Keratinocyte (primary cell): ENCODE measurements around the gene CIP2A. TPM values are rescaled to one million over a fixed set of nuclear protein-coding genes. Genes with fewer than 3 reads are reported as not detected.

Experiments used
- DNase-seq: peaks from one replicate; pipeline ENCODE4 v3.0.0-alpha.2; 2011; ENCODE audit warnings: low read depth, missing footprints, low spot score
- FAIRE-seq: peaks from 2 replicates; lab custom pipeline; 2011; peaks lifted over from hg19 to GRCh38; lab: Jason Lieb, UNC
- H2AFZ ChIP-seq: 2 replicates; pipeline ENCODE4 v1.6.0; 2012; ENCODE audit warnings: low read length, control low read depth, inconsistent platforms; ENCODE audit not compliant: control insufficient read depth
- H3K27ac ChIP-seq: 2 replicates; pipeline ENCODE4 v1.5.1; 2011; ENCODE audit warnings: low read length; ENCODE audit not compliant: control insufficient read depth, insufficient read depth
- H3K27me3 ChIP-seq: 3 replicates; pipeline ENCODE4 v1.6.0; 2011; ENCODE audit warnings: low read length; ENCODE audit not compliant: control insufficient read depth, insufficient read depth; ENCODE audit errors: extremely low read depth
- H3K36me3 ChIP-seq, 2 experiments: 2 replicates in 1 of 2; 3 replicates in 1 of 2; pipeline ENCODE4 v1.5.1; 2011; ENCODE audit warnings: low read length in 2 of 2, mild to moderate bottlenecking in 1 of 2; ENCODE audit not compliant: control insufficient read depth in 2 of 2, insufficient read depth in 2 of 2; ENCODE audit errors: extremely low read depth in 1 of 2
- H3K4me1 ChIP-seq: 3 replicates; pipeline ENCODE4 v1.5.1; 2011; ENCODE audit warnings: low read length; ENCODE audit not compliant: control insufficient read depth, insufficient read depth; ENCODE audit errors: extremely low read depth
- H3K4me2 ChIP-seq: 3 replicates; pipeline ENCODE4 v1.6.0; 2011; ENCODE audit warnings: low read depth, low read length; ENCODE audit not compliant: control insufficient read depth, insufficient read depth; ENCODE audit errors: extremely low read depth
- H3K4me3 ChIP-seq, 3 experiments: fragments of 200-600 bp in 1 of 3; sonication (generic) in 1 of 3; 2 replicates in 2 of 3; 3 replicates in 1 of 3; pipeline ENCODE4 v1.5.1; 2011 to 2016; ENCODE audit warnings: low read length in 3 of 3, mild to moderate bottlenecking in 3 of 3, control low read depth in 2 of 3, inconsistent platforms in 1 of 3, low read depth in 1 of 3, mixed read lengths in 1 of 3, mixed run types in 1 of 3, moderate library complexity in 1 of 3; ENCODE audit not compliant: control insufficient read depth in 2 of 3, insufficient read depth in 2 of 3; ENCODE audit errors: extremely low read depth in 1 of 3
- H3K79me2 ChIP-seq: 2 replicates; pipeline ENCODE4 v1.6.0; 2012; ENCODE audit warnings: low read length; ENCODE audit not compliant: control insufficient read depth, insufficient read depth
- H3K9ac ChIP-seq: 3 replicates; pipeline ENCODE4 v1.6.0; 2011; ENCODE audit warnings: low read length; ENCODE audit not compliant: control insufficient read depth, insufficient read depth; ENCODE audit errors: extremely low read depth
- H3K9me1 ChIP-seq: 3 replicates; pipeline ENCODE4 v1.6.0; 2011; ENCODE audit warnings: low read length; ENCODE audit not compliant: control insufficient read depth, insufficient read depth; ENCODE audit errors: extremely low read depth
- H3K9me3 ChIP-seq: 2 replicates; pipeline ENCODE4 v1.5.1; 2012; ENCODE audit warnings: low read depth, low read length; ENCODE audit not compliant: control insufficient read depth
- H4K20me1 ChIP-seq: 3 replicates; pipeline ENCODE4 v1.6.0; 2011; ENCODE audit warnings: low read length; ENCODE audit not compliant: control insufficient read depth, insufficient read depth; ENCODE audit errors: extremely low read depth
- EZH2 ChIP-seq: IDR thresholded peaks from one replicate; pipeline ENCODE4 v1.6.1; 2012; ENCODE audit warnings: inconsistent platforms, mild to moderate bottlenecking, low read length, moderate library complexity
- dilution Hi-C: fragments of 300-500 bp; cut with MboI; formaldehyde crosslinking; loops from one replicate; pipeline ENCODE4 v1.7.0; 2020; ENCODE audit warnings: low sequenced_read_pairs; ENCODE audit not compliant: extremely low pct_ligation_motif_present
- polyA plus RNA-seq, 5 experiments: library from polyadenylated mRNA; depleted of rRNA in 3 of 5; stranded (reverse) in 3 of 5; stranded (forward) in 1 of 5; unstranded in 1 of 5; fragments of >200 nt; gene quantifications; 1 replicate in 1 of 5; 2 replicates in 3 of 5; 3 replicates in 1 of 5; pipeline versions ENCODE4 v1.2.1 to v1.2.3, GENCODE V29; 2011 to 2012; ENCODE audit warnings: missing spikeins in 2 of 5, low read depth in 1 of 5, low replicate concordance in 1 of 5
- TF ChIP-seq, protein P1 (sequence below), 3 experiments: IDR thresholded peaks in 1 of 3; conservative IDR thresholded peaks in 1 of 3; optimal IDR thresholded peaks in 1 of 3; 2 replicates in 2 of 3; 3 replicates in 1 of 3; pipeline versions ENCODE3 to v1.5.1; 2011; ENCODE audit warnings: low read length in 3 of 3, mild to moderate bottlenecking in 3 of 3, moderate library complexity in 2 of 3, control low read depth in 1 of 3, inconsistent platforms in 1 of 3; ENCODE audit not compliant: insufficient read depth in 2 of 3; ENCODE audit errors: extremely low read depth in 1 of 3

The CIP2A gene
- polyA plus RNA-seq, 1 donor (not counting 4 experiments of a cell fraction or from before 2014, with no cell fraction given): 9.9 TPM

DNA sequence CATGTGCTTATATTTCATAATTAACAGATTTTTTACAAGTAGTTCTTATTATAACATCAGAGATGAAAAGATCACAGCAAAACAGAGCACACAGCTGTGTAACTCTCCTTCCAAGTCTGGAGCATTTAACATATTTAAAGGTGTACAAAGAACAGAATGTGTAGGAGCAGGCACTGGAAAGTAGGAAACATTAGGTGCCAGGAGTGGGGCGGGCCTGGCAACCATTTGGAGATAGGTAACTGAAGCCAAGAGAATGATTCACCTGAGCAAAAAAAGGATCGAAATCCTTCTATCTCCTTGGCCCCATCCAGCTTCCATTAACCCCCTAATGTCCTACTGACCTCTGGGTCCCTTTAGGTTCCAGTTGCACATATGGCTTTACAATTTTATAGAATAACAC lies 76.6 kb downstream of the CIP2A start:
- no peak overlapping the region for H3K27ac ChIP-seq
- no peak overlapping the region for H2AFZ ChIP-seq
- no peak overlapping the region for H3K9ac ChIP-seq
- H3K9me3 ChIP-seq: no peaks in the 10 kb centered on the region
- dilution Hi-C loops: no loop called here
- H4K20me1 ChIP-seq: no peaks in the 10 kb centered on the region
- no peak overlapping the region for H3K4me3 ChIP-seq
- H3K9me1 ChIP-seq: no peaks in the 10 kb centered on the region
- no peaks in the 10 kb centered on the region for H3K79me2 ChIP-seq
- no peaks in the 10 kb centered on the region for H3K27me3 ChIP-seq
- no peaks in the 10 kb centered on the region for H3K4me1 ChIP-seq
- H3K4me2 ChIP-seq: no peak overlapping the region
- FAIRE-seq (no peak), DNase-seq (no peak)
- no peaks in the 10 kb centered on the region for H3K36me3 ChIP-seq
- TF ChIP-seq, protein P1, sequence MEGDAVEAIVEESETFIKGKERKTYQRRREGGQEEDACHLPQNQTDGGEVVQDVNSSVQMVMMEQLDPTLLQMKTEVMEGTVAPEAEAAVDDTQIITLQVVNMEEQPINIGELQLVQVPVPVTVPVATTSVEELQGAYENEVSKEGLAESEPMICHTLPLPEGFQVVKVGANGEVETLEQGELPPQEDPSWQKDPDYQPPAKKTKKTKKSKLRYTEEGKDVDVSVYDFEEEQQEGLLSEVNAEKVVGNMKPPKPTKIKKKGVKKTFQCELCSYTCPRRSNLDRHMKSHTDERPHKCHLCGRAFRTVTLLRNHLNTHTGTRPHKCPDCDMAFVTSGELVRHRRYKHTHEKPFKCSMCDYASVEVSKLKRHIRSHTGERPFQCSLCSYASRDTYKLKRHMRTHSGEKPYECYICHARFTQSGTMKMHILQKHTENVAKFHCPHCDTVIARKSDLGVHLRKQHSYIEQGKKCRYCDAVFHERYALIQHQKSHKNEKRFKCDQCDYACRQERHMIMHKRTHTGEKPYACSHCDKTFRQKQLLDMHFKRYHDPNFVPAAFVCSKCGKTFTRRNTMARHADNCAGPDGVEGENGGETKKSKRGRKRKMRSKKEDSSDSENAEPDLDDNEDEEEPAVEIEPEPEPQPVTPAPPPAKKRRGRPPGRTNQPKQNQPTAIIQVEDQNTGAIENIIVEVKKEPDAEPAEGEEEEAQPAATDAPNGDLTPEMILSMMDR (optimal IDR thresholded peaks at IDR 0.05 in 1 of 3, IDR thresholded peaks at IDR 0.05 in 1 of 3, conservative IDR thresholded peaks at IDR 0.05 in 1 of 3; ENCODE audit: extremely low read depth in 1 of 3, insufficient read depth in 2 of 3, low read length in 3 of 3): no peak
- TF ChIP-seq EZH2: no peak

GRCh38 chr3:108511490-108511889 lies 77.7 kb downstream of the CIP2A start:
- Histone ChIP-seq H4K20me1 (no peaks in the 10 kb centered on the region), H3K36me3 (no peaks in the 10 kb centered on the region), H3K4me2 (no peak overlapping the region), H3K4me3 (no peak overlapping the region), H3K27ac (no peak overlapping the region), H2AFZ (no peak overlapping the region), H3K9me3 (no peaks in the 10 kb centered on the region), H3K9me1 (no peaks in the 10 kb centered on the region), H3K79me2 (no peaks in the 10 kb centered on the region), H3K9ac (no peak overlapping the region), H3K4me1 (no peaks in the 10 kb centered on the region), H3K27me3 (no peaks in the 10 kb centered on the region)
- FAIRE-seq: peak; percentile 13
- dilution Hi-C loops: no loop called here
- no peak for DNase-seq
- TF ChIP-seq EZH2: no peak
- TF ChIP-seq, protein P1 (optimal IDR thresholded peaks at IDR 0.05 in 1 of 3, IDR thresholded peaks at IDR 0.05 in 1 of 3, conservative IDR thresholded peaks at IDR 0.05 in 1 of 3; ENCODE audit: extremely low read depth in 1 of 3, insufficient read depth in 2 of 3, low read length in 3 of 3): no peak
